C4-2B (cell line): ENCODE results near the gene VHLL.

ENCODE experiments used
- H3K27ac ChIP-seq: fragments of 450-650 bp; 2 replicates; pipeline ENCODE4 v1.5.1; 2017
- CTCF ChIP-seq: fragments of 450-650 bp; conservative IDR thresholded peaks from 2 replicates; pipeline ENCODE4 v1.5.1; 2017; ENCODE audit warnings: mild to moderate bottlenecking
- ZFX ChIP-seq: fragments of 450-650 bp; IDR thresholded peaks from 2 replicates; pipeline ENCODE4 v1.6.1; 2017

The VHLL gene

GRCh38 chr1:156308078-156308477 lies 9.0 kb upstream of the VHLL start:
- TF ChIP-seq CTCF (no peak), ZFX (no peak)
- no peak overlapping the region for H3K27ac ChIP-seq

GRCh38 chr1:156305215-156305614 lies 6.1 kb upstream of the VHLL start:
- no peak overlapping the region for H3K27ac ChIP-seq
- TF ChIP-seq ZFX (no peak), CTCF (no peak)

- no peak for TF ChIP-seq ZFX
- no peak for TF ChIP-seq CTCF
- H3K27ac ChIP-seq, result no peak overlapping the region
These were observed 4.1 kb upstream of the VHLL start for GRCh38 chr1:156303241-156303640.

- TF ChIP-seq CTCF (no peak), ZFX (no peak)
- H3K27ac ChIP-seq, result peak within 1 kb of the TSS; percentile 72
These were observed 3.6 kb downstream of the VHLL start, which contains the start of gene GLMP for GRCh38 chr1:156295391-156295947. Gene GLMP, minus strand, starts transcription at chr1:156295679. Its CDS starts 34 bp downstream, at chr1:156295645.

GRCh38 chr1:156293895-156294294 lies 5.2 kb downstream of the VHLL start:
- no peak for TF ChIP-seq CTCF
- no peak for TF ChIP-seq ZFX
- H3K27ac ChIP-seq, result no peak overlapping the region

- H3K27ac ChIP-seq, result no peak overlapping the region
- TF ChIP-seq ZFX (no peak), CTCF (no peak)
These were observed 6.0 kb downstream of the VHLL start for GRCh38 chr1:156293098-156293434.

GRCh38 chr1:156291226-156292061 lies 7.7 kb downstream of the VHLL start:
- TF ChIP-seq CTCF (no peak), ZFX (no peak)

More at GRCh38 chr1:156291226-156292061, 7.7 kb downstream of the VHLL start:
- peak overlapping the region; percentile 37; the same call in 1 of the 2 replicates for H3K27ac ChIP-seq
